WTC11 (cell line): ENCODE data around the gene SUPT3H. TPM values are rescaled to one million over a fixed set of nuclear protein-coding genes. Genes with fewer than 3 reads are reported as not detected.

ENCODE experiments used
- ATAC-seq: fragments of 200-7000 bp; cut with Tn5 transposase; 2 replicates; pipeline ENCODE4 v1.10.0; 2021; ENCODE audit warnings: mild to moderate bottlenecking, moderate library complexity
- CTCF ChIA-PET: fragments of 300-600 bp; sonication (Branson Sonifier 250); formaldehyde crosslinking; loops from one replicate; lab custom pipeline; 2021; ENCODE audit warnings: antibody characterized with exemption; lab: Charles Lee
- POLR2A ChIA-PET: fragments of 350-600 bp; sonication (Branson Sonifier 250); formaldehyde crosslinking; loops from one replicate; lab custom pipeline; 2021; ENCODE audit warnings: antibody characterized with exemption; lab: Charles Lee
- DNase-seq: peaks from one replicate; pipeline ENCODE4 v3.0.0; 2021; ENCODE audit warnings: low spot score
- H3K27ac Mint-ChIP-seq: 2 replicates; pipeline ENCODE4 v1.8.0; 2021; ENCODE audit warnings: mixed read lengths
- H3K27me3 Mint-ChIP-seq: 2 replicates; pipeline ENCODE4 v1.8.0; 2021; ENCODE audit warnings: low read depth, mild to moderate bottlenecking, moderate library complexity, mixed read lengths
- H3K36me3 Mint-ChIP-seq: 2 replicates; pipeline ENCODE4 v1.8.0; 2021; ENCODE audit warnings: mixed read lengths
- H3K4me1 Mint-ChIP-seq: 2 replicates; pipeline ENCODE4 v1.8.0; 2022; ENCODE audit warnings: mixed read lengths
- H3K4me3 Mint-ChIP-seq: 2 replicates; pipeline ENCODE4 v1.8.0; 2021; ENCODE audit warnings: mild to moderate bottlenecking, moderate library complexity, mixed read lengths
- H3K9me3 Mint-ChIP-seq: 2 replicates; pipeline ENCODE4 v1.8.0; 2021; ENCODE audit warnings: mixed read lengths
- CTCF ChIP-seq: fragments of 200-600 bp; IDR thresholded peaks from 2 replicates; pipeline ENCODE4 v1.8.0; 2022; ENCODE audit warnings: antibody characterized with exemption
- EMX1 ChIP-seq: fragments of 250-450 bp; sonication (Bioruptor Pico); IDR thresholded peaks from 2 replicates; pipeline ENCODE4 v1.8.0; 2021; ENCODE audit warnings: mild to moderate bottlenecking
- ERG ChIP-seq: fragments of 250-450 bp; sonication (Bioruptor Pico); IDR thresholded peaks from 2 replicates; pipeline ENCODE4 v1.8.0; 2021; ENCODE audit warnings: mild to moderate bottlenecking
- GRHL2 ChIP-seq: fragments of 250-450 bp; sonication (Bioruptor Pico); IDR thresholded peaks from 2 replicates; pipeline ENCODE4 v1.8.0; 2022; ENCODE audit warnings: mild to moderate bottlenecking, moderate library complexity; ENCODE audit not compliant: insufficient replicate concordance, severe bottlenecking
- HMGA2 ChIP-seq: fragments of 250-450 bp; sonication (Bioruptor Pico); IDR thresholded peaks from 2 replicates; pipeline ENCODE4 v1.4.0; 2021; ENCODE audit warnings: mild to moderate bottlenecking, moderate library complexity
- IRF2 ChIP-seq: sonication (generic); formaldehyde crosslinking; IDR thresholded peaks from 2 replicates; pipeline ENCODE4 v1.8.0; 2022; ENCODE audit warnings: low read depth, missing genetic modification reagents, borderline replicate concordance
- JAZF1 ChIP-seq: fragments of 250-450 bp; sonication (Bioruptor Pico); IDR thresholded peaks from 2 replicates; pipeline ENCODE4 v1.9.0; 2021; ENCODE audit warnings: moderate library complexity, mild to moderate bottlenecking, inconsistent platforms
- KAT7 ChIP-seq: sonication (generic); formaldehyde crosslinking; IDR thresholded peaks from 2 replicates; pipeline ENCODE4 v1.8.1; 2023; ENCODE audit warnings: missing genetic modification reagents, mild to moderate bottlenecking, borderline replicate concordance
- MYBL2 ChIP-seq: sonication (generic); formaldehyde crosslinking; IDR thresholded peaks from 2 replicates; pipeline ENCODE4 v1.8.1; 2023; ENCODE audit warnings: mild to moderate bottlenecking, moderate library complexity, missing genetic modification reagents
- NFE2L1 ChIP-seq: sonication (generic); formaldehyde crosslinking; IDR thresholded peaks from 2 replicates; pipeline ENCODE4 v1.8.1; 2023; ENCODE audit warnings: missing genetic modification reagents
- NFYB ChIP-seq: sonication (generic); formaldehyde crosslinking; conservative IDR thresholded peaks from 2 replicates; pipeline ENCODE4 v1.8.0; 2022; ENCODE audit warnings: low read depth, missing genetic modification reagents
- NR3C1 ChIP-seq: sonication (generic); formaldehyde crosslinking; conservative IDR thresholded peaks from 2 replicates; pipeline ENCODE4 v1.8.1; 2023; ENCODE audit warnings: low read depth, mild to moderate bottlenecking, missing genetic modification reagents
- TP53 ChIP-seq: sonication (generic); formaldehyde crosslinking; IDR thresholded peaks from 2 replicates; pipeline ENCODE4 v1.8.1; 2023; ENCODE audit warnings: mild to moderate bottlenecking, missing genetic modification reagents
- ZMAT4 ChIP-seq: fragments of 250-450 bp; sonication (Bioruptor Pico); IDR thresholded peaks from 2 replicates; pipeline ENCODE4 v1.9.0; 2021; ENCODE audit warnings: mild to moderate bottlenecking
- ZNF138 ChIP-seq: sonication (generic); formaldehyde crosslinking; conservative IDR thresholded peaks from 2 replicates; pipeline ENCODE4 v1.8.1; 2022; ENCODE audit warnings: mild to moderate bottlenecking, moderate library complexity, missing genetic modification reagents
- ZNF232 ChIP-seq: sonication (generic); formaldehyde crosslinking; IDR thresholded peaks from 2 replicates; pipeline ENCODE4 v1.8.0; 2022; ENCODE audit warnings: mild to moderate bottlenecking, missing genetic modification reagents
- ZNF263 ChIP-seq: sonication (generic); formaldehyde crosslinking; IDR thresholded peaks from 2 replicates; pipeline ENCODE4 v1.8.1; 2022; ENCODE audit warnings: low read depth, mild to moderate bottlenecking, moderate library complexity, missing genetic modification reagents
- ZNF396 ChIP-seq: fragments of 250-450 bp; sonication (Bioruptor Pico); IDR thresholded peaks from 2 replicates; pipeline ENCODE4 v1.8.0; 2021; ENCODE audit warnings: mild to moderate bottlenecking, moderate library complexity, borderline replicate concordance
- ZNF416 ChIP-seq: fragments of 250-450 bp; sonication (Bioruptor Pico); IDR thresholded peaks from 2 replicates; pipeline ENCODE4 v1.9.0; 2021; ENCODE audit warnings: mild to moderate bottlenecking, inconsistent platforms
- ZSCAN18 ChIP-seq: fragments of 250-450 bp; sonication (Bioruptor Pico); IDR thresholded peaks from 2 replicates; pipeline ENCODE4 v2.1.2; 2022; ENCODE audit warnings: mild to moderate bottlenecking, moderate library complexity
- total RNA-seq: library from RNA; stranded (reverse); gene quantifications from 3 replicates; pipeline ENCODE4 v1.2.3, GENCODE V29; 2021
- TF ChIP-seq, protein P1 (sequence below): fragments of 250-450 bp; sonication (Bioruptor Pico); IDR thresholded peaks from 2 replicates; pipeline ENCODE4 v1.9.0; 2021; ENCODE audit warnings: mild to moderate bottlenecking, borderline replicate concordance
- TF ChIP-seq, protein P2 (sequence below): sonication (generic); formaldehyde crosslinking; IDR thresholded peaks from 2 replicates; pipeline ENCODE4 v1.8.0; 2022; ENCODE audit warnings: mild to moderate bottlenecking, missing genetic modification reagents

Gene SUPT3H
- total RNA-seq, 1 experiment from 2014 or later = 15.3 TPM

DNA sequence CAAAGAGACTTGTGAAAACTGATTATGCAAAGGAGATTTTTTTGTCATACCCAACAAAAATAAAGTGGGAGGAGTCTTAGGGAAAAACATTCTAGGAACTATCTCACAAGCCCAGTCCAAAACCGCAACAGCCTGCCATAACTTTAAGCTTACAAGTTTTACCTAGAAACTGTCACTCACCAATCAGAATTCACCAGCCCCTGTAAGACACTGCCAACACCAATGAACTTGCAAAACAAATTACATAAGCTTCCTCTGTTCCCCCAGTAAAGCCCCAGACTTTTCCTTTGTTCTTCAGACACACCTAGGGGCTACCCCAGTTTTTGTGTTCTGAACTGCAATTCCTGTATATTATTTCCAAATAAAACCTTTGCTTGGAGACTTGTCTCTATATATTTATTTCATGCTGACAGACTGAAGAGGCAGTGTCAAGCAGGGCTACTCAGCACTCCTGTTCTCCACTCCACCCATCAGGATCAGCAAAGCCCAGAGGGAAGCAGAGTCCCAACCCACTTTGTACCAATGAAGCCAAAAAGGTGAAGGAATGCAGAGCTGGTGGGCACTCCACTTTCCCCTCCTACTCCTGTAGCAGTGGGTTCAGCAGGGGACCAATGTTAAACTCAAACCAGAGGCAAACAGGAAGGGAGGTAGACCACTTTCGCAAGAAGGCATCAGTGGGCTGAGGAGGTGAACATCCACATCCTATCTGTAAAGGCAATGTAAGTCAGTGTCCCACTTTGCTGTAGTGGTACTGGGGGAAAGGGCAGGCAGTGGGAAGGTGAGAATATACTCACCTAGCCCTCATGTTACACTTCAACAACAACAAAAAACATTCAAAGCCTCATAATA, 192.1 kb downstream of the SUPT3H start:
- ChIA-PET POLR2A (no interaction called here), CTCF (no interaction called here)
- Mint-ChIP-seq H3K27me3 (no peaks in the 10 kb centered on the region), H3K9me3 (0 out of 2 replicates have a peak, but pooled peaks cover 5% of the 10 kb centered on the region), H3K27ac (peak overlapping the region; percentile 39; the same call in 1 of the 2 replicates), H3K4me1 (peaks cover 25% of the 10 kb centered on the region), H3K36me3 (peaks cover 5% of the 10 kb centered on the region), H3K4me3 (no peak overlapping the region)
- ATAC-seq (peak; percentile 43), DNase-seq (no peak)
- no peak for TF ChIP-seq ZMAT4
- TF ChIP-seq ZNF263 = no peak
- no peak for TF ChIP-seq JAZF1 (CRISPR knock-in tag)
- no peak for TF ChIP-seq EMX1 (CRISPR knock-in tag)
- TF ChIP-seq, all 79 proteins: peak for 0

DNA sequence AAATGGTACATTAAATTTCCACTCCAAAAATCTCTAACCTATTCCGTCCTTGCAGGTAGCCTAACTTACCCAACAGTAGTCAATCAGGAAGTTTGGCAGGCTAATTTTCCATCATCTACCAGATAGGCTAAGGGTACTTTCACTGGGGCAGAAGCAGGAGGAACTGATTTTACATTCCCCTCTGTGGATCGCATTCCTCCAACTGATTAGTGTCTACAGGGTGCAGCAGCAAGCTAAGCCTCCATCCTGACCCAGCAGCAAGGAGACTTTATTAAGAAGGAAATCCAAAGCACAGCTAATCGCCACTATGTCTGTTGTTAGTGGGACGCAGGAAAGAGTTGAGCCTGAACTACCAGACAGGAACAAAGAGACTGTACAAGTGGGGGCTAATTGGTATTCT, 192.8 kb downstream of the SUPT3H start:
- no peak for TF ChIP-seq MYBL2
- TF ChIP-seq TP53 = no peak
- TF ChIP-seq NR3C1 = no peak
- TF ChIP-seq ZNF138 = no peak
- no peak for TF ChIP-seq ZNF396 (CRISPR knock-in tag)
- Mint-ChIP-seq H3K27me3 (no peaks in the 10 kb centered on the region), H3K9me3 (0 out of 2 replicates have a peak, but pooled peaks cover 5% of the 10 kb centered on the region), H3K36me3 (peaks cover 5% of the 10 kb centered on the region), H3K4me3 (no peak overlapping the region), H3K4me1 (peaks cover 25% of the 10 kb centered on the region), H3K27ac (peak overlapping the region; percentile 39; the same call in 1 of the 2 replicates)
- ChIA-PET POLR2A (no interaction called here), CTCF (no interaction called here)
- ATAC-seq (peak; percentile 59; the same call in 1 of the 2 replicates), DNase-seq (no peak)

DNA sequence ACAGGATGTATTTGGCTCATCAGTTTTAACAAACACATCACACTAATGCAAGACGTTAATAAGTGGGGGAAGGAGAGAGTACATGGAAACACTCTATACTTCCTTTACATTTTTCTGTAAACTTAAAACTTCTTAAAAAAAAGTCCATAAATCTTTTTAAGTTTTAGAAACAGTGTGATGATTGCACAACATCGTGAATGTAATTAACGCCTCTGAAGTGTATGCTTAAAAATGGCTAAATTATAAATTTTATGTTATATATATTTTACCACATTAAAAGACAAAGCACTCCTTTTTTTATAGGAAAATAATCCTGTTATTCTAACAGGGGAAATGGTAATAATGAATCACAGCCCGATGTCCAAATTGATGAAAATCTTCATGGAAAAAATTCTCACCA, 193.7 kb downstream of the SUPT3H start:
- Mint-ChIP-seq H3K4me3 (no peak overlapping the region), H3K36me3 (peaks cover 12% of the 10 kb centered on the region)
- no peak for ATAC-seq

More for the DNA sequence above, 193.7 kb downstream of the SUPT3H start:
- H3K27me3 Mint-ChIP-seq = no peaks in the 10 kb centered on the region
- CTCF ChIA-PET = no interaction called here
- TF ChIP-seq GRHL2 (no peak), KAT7 (CRISPR knock-in tag) (no peak), ZNF263 (no peak), CTCF (no peak), ERG (no peak), TP53 (no peak), NFE2L1 (CRISPR knock-in tag) (no peak), IRF2 (no peak), ZNF416 (CRISPR knock-in tag) (no peak), NFYB (no peak), ZSCAN18 (CRISPR knock-in tag) (no peak), ZNF232 (CRISPR knock-in tag) (no peak), ZNF396 (CRISPR knock-in tag) (no peak), EMX1 (CRISPR knock-in tag) (no peak), HMGA2 (CRISPR knock-in tag) (no peak)
- TF ChIP-seq, protein P1, sequence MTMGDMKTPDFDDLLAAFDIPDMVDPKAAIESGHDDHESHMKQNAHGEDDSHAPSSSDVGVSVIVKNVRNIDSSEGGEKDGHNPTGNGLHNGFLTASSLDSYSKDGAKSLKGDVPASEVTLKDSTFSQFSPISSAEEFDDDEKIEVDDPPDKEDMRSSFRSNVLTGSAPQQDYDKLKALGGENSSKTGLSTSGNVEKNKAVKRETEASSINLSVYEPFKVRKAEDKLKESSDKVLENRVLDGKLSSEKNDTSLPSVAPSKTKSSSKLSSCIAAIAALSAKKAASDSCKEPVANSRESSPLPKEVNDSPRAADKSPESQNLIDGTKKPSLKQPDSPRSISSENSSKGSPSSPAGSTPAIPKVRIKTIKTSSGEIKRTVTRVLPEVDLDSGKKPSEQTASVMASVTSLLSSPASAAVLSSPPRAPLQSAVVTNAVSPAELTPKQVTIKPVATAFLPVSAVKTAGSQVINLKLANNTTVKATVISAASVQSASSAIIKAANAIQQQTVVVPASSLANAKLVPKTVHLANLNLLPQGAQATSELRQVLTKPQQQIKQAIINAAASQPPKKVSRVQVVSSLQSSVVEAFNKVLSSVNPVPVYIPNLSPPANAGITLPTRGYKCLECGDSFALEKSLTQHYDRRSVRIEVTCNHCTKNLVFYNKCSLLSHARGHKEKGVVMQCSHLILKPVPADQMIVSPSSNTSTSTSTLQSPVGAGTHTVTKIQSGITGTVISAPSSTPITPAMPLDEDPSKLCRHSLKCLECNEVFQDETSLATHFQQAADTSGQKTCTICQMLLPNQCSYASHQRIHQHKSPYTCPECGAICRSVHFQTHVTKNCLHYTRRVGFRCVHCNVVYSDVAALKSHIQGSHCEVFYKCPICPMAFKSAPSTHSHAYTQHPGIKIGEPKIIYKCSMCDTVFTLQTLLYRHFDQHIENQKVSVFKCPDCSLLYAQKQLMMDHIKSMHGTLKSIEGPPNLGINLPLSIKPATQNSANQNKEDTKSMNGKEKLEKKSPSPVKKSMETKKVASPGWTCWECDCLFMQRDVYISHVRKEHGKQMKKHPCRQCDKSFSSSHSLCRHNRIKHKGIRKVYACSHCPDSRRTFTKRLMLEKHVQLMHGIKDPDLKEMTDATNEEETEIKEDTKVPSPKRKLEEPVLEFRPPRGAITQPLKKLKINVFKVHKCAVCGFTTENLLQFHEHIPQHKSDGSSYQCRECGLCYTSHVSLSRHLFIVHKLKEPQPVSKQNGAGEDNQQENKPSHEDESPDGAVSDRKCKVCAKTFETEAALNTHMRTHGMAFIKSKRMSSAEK (CRISPR knock-in tag) = no peak
- TF ChIP-seq, protein P2, sequence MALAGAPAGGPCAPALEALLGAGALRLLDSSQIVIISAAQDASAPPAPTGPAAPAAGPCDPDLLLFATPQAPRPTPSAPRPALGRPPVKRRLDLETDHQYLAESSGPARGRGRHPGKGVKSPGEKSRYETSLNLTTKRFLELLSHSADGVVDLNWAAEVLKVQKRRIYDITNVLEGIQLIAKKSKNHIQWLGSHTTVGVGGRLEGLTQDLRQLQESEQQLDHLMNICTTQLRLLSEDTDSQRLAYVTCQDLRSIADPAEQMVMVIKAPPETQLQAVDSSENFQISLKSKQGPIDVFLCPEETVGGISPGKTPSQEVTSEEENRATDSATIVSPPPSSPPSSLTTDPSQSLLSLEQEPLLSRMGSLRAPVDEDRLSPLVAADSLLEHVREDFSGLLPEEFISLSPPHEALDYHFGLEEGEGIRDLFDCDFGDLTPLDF (CRISPR knock-in tag) = no peak
- no peak for DNase-seq
- POLR2A ChIA-PET = no interaction called here
- peaks cover 10% of the 10 kb centered on the region for H3K9me3 Mint-ChIP-seq
- H3K27ac Mint-ChIP-seq = no peak overlapping the region
- peaks cover 25% of the 10 kb centered on the region for H3K4me1 Mint-ChIP-seq
